ENCODE results near the gene TNPO1. TPM values are rescaled to one million over a fixed set of nuclear protein-coding genes. Genes with fewer than 3 reads are reported as not detected.

Gene TNPO1
- total and polyA plus RNA-seq, 2 of the 8 experiments (the other 6 are each of a cell fraction or from before 2014, with no cell fraction given), result 38.5 to 211 TPM

DNA sequence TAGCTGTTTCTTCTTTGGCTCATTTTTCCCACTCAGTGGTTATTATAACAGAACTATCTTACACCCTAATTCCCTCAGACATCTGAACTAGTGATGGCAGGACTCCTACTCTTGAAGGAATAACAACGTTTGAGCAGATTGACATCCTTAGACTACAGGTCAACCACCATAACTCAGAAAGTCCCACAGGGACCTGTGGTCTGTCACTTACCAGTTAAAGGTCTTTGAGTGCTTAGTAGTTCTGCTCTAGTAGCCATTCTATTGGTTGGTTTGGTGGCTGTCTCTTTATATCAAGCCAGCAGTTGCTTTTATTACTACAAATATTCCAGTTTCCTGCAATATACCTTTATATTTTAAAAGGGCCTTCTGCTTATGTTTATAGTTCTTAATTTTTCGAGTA, 72.1 kb downstream of the TNPO1 start:
- POLR2A ChIA-PET (ENCODE audit: partially characterized antibody), result interaction anchor here (0.8 kb wide), 1 partner anchor 10 kb away, joined by 3 read pairs; no protein-coding TSS in a partner anchor
- FAIRE-seq, result no peak
- TF ChIP-seq TCF12 (IDR thresholded peaks at IDR 0.05; ENCODE audit: low read depth, low read length) (no peak), CTBP2 (IDR thresholded peaks at IDR 0.05; ENCODE audit: borderline replicate concordance, insufficient read depth, insufficient read length, low read length) (no peak), TAF1 (IDR thresholded peaks at IDR 0.05; ENCODE audit: low read depth, low read length) (no peak), GTF2F1 (IDR thresholded peaks at IDR 0.05; ENCODE audit: borderline replicate concordance, low read depth, low read length) (no peak), POU5F1 (IDR thresholded peaks at IDR 0.05; ENCODE audit: low read depth, low read length) (no peak), TEAD4 (IDR thresholded peaks at IDR 0.05; ENCODE audit: low read depth, low read length) (no peak), ZNF274 (IDR thresholded peaks at IDR 0.05; ENCODE audit: borderline replicate concordance, extremely low read depth, low read length) (no peak), CHD2 (IDR thresholded peaks at IDR 0.05; ENCODE audit: low read length) (no peak), NRF1 (IDR thresholded peaks at IDR 0.05; ENCODE audit: low read depth, low read length) (no peak), KDM4A (IDR thresholded peaks at IDR 0.05; ENCODE audit: low read depth, low read length, severe bottlenecking) (no peak), BCL11A (IDR thresholded peaks at IDR 0.05; ENCODE audit: low read depth in 2 of 2, low read length in 2 of 2) (no peak), NANOG (IDR thresholded peaks at IDR 0.05; ENCODE audit: insufficient read depth, low read depth, low read length, poor library complexity, severe bottlenecking) (no peak)
- TF ChIP-seq, protein P1, sequence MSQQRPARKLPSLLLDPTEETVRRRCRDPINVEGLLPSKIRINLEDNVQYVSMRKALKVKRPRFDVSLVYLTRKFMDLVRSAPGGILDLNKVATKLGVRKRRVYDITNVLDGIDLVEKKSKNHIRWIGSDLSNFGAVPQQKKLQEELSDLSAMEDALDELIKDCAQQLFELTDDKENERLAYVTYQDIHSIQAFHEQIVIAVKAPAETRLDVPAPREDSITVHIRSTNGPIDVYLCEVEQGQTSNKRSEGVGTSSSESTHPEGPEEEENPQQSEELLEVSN (IDR thresholded peaks at IDR 0.05), result no peak

More for the DNA sequence above, 72.1 kb downstream of the TNPO1 start:
- no peak overlapping the region for H3K56ac ChIP-seq (replicated peaks; ENCODE audit: insufficient read length, low read depth, low read length)
- H2BK20ac ChIP-seq (ENCODE audit: low read length), result no peak overlapping the region
- no peak overlapping the region for H3K9ac ChIP-seq (replicated peaks in 1 of 4; ENCODE audit: extremely low read depth in 1 of 4, low read depth in 3 of 4, low read length in 3 of 4)
- WGBS, 2 experiments (ENCODE audit: extremely low coverage in 1 of 2, insufficient coverage in 1 of 2, insufficient read length in 1 of 2, insufficient replicate concordance in 2 of 2, low coverage in 1 of 2, low lambda C conversion rate in 2 of 2, missing lambda C conversion rate in 1 of 2), result 93% methylated on average over 2 of the region's 2 CpGs; no CpG with 5 or more reads in 1 of the 2 experiments
- H2BK15ac ChIP-seq (ENCODE audit: low read length), result no peak overlapping the region
- no peak overlapping the region for H3K23ac ChIP-seq (ENCODE audit: insufficient read length)
- no peak overlapping the region for H4K5ac ChIP-seq (ENCODE audit: insufficient read length, low read depth, low read length)
- no peaks in the 10 kb centered on the region for H3K9me3 ChIP-seq (ENCODE audit: insufficient read depth in 2 of 2, low read depth in 1 of 2, low read length in 1 of 2)
- H4K91ac ChIP-seq (replicated peaks; ENCODE audit: insufficient read length, low read length), result no peak overlapping the region
- H3K27ac ChIP-seq (ENCODE audit: low read depth, low read length), result no peak overlapping the region
- no peak overlapping the region for H2BK120ac ChIP-seq (replicated peaks; ENCODE audit: low read depth, low read length)
- H2AK5ac ChIP-seq (ENCODE audit: low read depth, low read length), result no peak overlapping the region
- H3K23me2 ChIP-seq (ENCODE audit: low read depth, low read length), result no peaks in the 10 kb centered on the region; the same call in 1 of the 2 replicates
- no peaks in the 10 kb centered on the region; the same call in 1 of the 2 replicates for H3K79me1 ChIP-seq (ENCODE audit: low read depth, low read length)
- no peak for DNase-seq (ENCODE audit: low read depth in 1 of 2, low spot score in 2 of 2)
- no peak overlapping the region for H3K4me2 ChIP-seq (ENCODE audit: insufficient read depth in 1 of 2, low read depth in 2 of 2, low read length in 2 of 2)
- H3K4me1 ChIP-seq (replicated peaks in 1 of 4; ENCODE audit: control insufficient read depth in 3 of 4, insufficient read depth in 4 of 4, low read length in 3 of 4), result no peaks in the 10 kb centered on the region
- no peak overlapping the region for H2AFZ ChIP-seq (ENCODE audit: low read length)
- CTCF ChIA-PET (ENCODE audit: partially characterized antibody), result interaction anchor here (0.7 kb wide), 1 partner anchor 223 kb away, joined by 3 read pairs; no protein-coding TSS in a partner anchor
- H3K4me3 ChIP-seq (ENCODE audit: extremely low read depth in 1 of 4, insufficient read depth in 2 of 4, low read depth in 3 of 4, low read length in 4 of 4), result no peak overlapping the region
- H2BK12ac ChIP-seq (ENCODE audit: low read depth, low read length), result no peak overlapping the region
- no peak overlapping the region for H3K14ac ChIP-seq (ENCODE audit: insufficient read length)
- peaks cover 13 to 85% (median 62%) of the 10 kb centered on the region in 4 experiments for H3K36me3 ChIP-seq (ENCODE audit: control insufficient read depth in 2 of 4, insufficient read depth in 4 of 4, low read length in 3 of 4)
- peaks cover 0 to 2% of the 10 kb centered on the region in 2 experiments for H4K20me1 ChIP-seq (replicated peaks in 1 of 2; ENCODE audit: control insufficient read depth in 1 of 2, insufficient read depth in 2 of 2, low read length in 2 of 2)
- H3K18ac ChIP-seq (ENCODE audit: extremely low read depth, low read length), result no peak overlapping the region
- H3K27me3 ChIP-seq (replicated peaks in 1 of 4; ENCODE audit: control insufficient read depth in 3 of 4, extremely low read depth in 1 of 4, insufficient read depth in 3 of 4, low read length in 3 of 4), result no peaks in the 10 kb centered on the region
- H3K79me2 ChIP-seq (ENCODE audit: control insufficient read depth in 1 of 2, insufficient read depth in 2 of 2, low read length in 2 of 2), result peaks cover 0 to 15% of the 10 kb centered on the region in 2 experiments; a peak in 2 of 4 replicates
- H4K8ac ChIP-seq (ENCODE audit: extremely low read depth, insufficient read depth, low read length), result no peak overlapping the region
- H2BK5ac ChIP-seq (ENCODE audit: low read depth, low read length), result no peak overlapping the region
- no peak overlapping the region for H3K4ac ChIP-seq (replicated peaks; ENCODE audit: insufficient read length, low read depth, low read length)

Data from H1 (cell line).